GM12878 (cell line): Measurements from ENCODE around the gene TOGARAM1. TPM values are rescaled to one million over a fixed set of nuclear protein-coding genes. Genes with fewer than 3 reads are reported as not detected.

ENCODE experiments used
- ATAC-seq: fragments of 200-7000 bp; cut with Tn5 transposase; 3 replicates; pipeline ENCODE4 v1.9.1; 2020; ENCODE audit warnings: mild to moderate bottlenecking, moderate library complexity
- BruUV-seq: library from RNA; stranded (reverse); fragments of 400-500 nt; replicated peaks from 2 replicates; lab custom pipeline; 2021; lab: Mats Ljungman, UMichigan
- CTCF ChIA-PET: fragments of 300-600 bp; sonication (Branson Sonifier 250); formaldehyde crosslinking; extraction: SDS; loops from one replicate; lab custom pipeline; 2021; ENCODE audit warnings: inconsistent platforms; lab: Yijun Ruan, JAX
- POLR2A ChIA-PET: fragments of 350-600 bp; formaldehyde crosslinking; extraction: SDS; loops from one replicate; lab custom pipeline; 2021; ENCODE audit warnings: inconsistent platforms; lab: Charles Lee
- RAD21 ChIA-PET: fragments of 300-600 bp; sonication (Branson Sonifier 250); formaldehyde crosslinking; loops from one replicate; lab custom pipeline; 2023; ENCODE audit warnings: antibody characterized with exemption; ENCODE audit not compliant: unreplicated experiment; lab: Charles Lee
- SMC1A ChIA-PET: fragments of 300-600 bp; sonication (Branson Sonifier 250); formaldehyde crosslinking; loops from one replicate; lab custom pipeline; 2023; ENCODE audit not compliant: unreplicated experiment, uncharacterized antibody; lab: Charles Lee
- DNase-seq: peaks from one replicate; pipeline ENCODE4 v3.0.0-alpha.2; 2011; ENCODE audit warnings: low read depth, low spot score
- FAIRE-seq: peaks from 3 replicates; lab custom pipeline; 2011; peaks lifted over from hg19 to GRCh38; lab: Jason Lieb, UNC
- H2AFZ ChIP-seq: 2 replicates; pipeline ENCODE4 v1.6.0; 2011; ENCODE audit warnings: low read depth, low read length, control low read depth; ENCODE audit not compliant: control insufficient read depth
- H3K27ac ChIP-seq: 2 replicates; pipeline ENCODE4 v1.5.1; 2011; ENCODE audit warnings: control low read depth; ENCODE audit not compliant: control insufficient read depth, insufficient read depth
- H3K27me3 ChIP-seq, 2 experiments: replicated peaks in 1 of 2; 2 replicates each; pipeline versions ENCODE4 v1.6.0 to v1.6.1; 2011; ENCODE audit warnings: low read length in 1 of 2; ENCODE audit not compliant: control insufficient read depth in 2 of 2, insufficient read depth in 2 of 2
- H3K36me3 ChIP-seq, 2 experiments: 2 replicates each; pipeline ENCODE4 v1.5.1; 2011; ENCODE audit warnings: low read length in 1 of 2; ENCODE audit not compliant: control insufficient read depth in 2 of 2, insufficient read depth in 2 of 2
- H3K4me1 ChIP-seq: 2 replicates; pipeline ENCODE4 v1.6.1; 2011; ENCODE audit warnings: mild to moderate bottlenecking, low read length, moderate library complexity, mixed read lengths; ENCODE audit not compliant: control insufficient read depth, insufficient read depth
- H3K4me2 ChIP-seq: 2 replicates; pipeline ENCODE4 v1.6.0; 2011; ENCODE audit warnings: control low read depth; ENCODE audit not compliant: control insufficient read depth, insufficient read depth
- H3K4me3 ChIP-seq: fragments of 200-600 bp; sonication (generic); 2 replicates; pipeline ENCODE4 v1.5.1; 2016
- H3K79me2 ChIP-seq: 2 replicates; pipeline ENCODE4 v1.6.0; 2011; ENCODE audit warnings: low read length; ENCODE audit not compliant: control insufficient read depth, insufficient read depth
- H3K9ac ChIP-seq: 2 replicates; pipeline ENCODE4 v1.8.0; 2011; ENCODE audit warnings: low read length, control low read depth, mixed read lengths; ENCODE audit not compliant: control insufficient read depth, insufficient read depth
- H3K9me3 ChIP-seq: replicated peaks from 3 replicates; pipeline ENCODE4 v1.5.1; 2011; ENCODE audit warnings: mild to moderate bottlenecking, low read length; ENCODE audit not compliant: control insufficient read depth, insufficient read depth
- H4K20me1 ChIP-seq: 2 replicates; pipeline ENCODE4 v1.6.0; 2011; ENCODE audit not compliant: control insufficient read depth, insufficient read depth
- ATF2 ChIP-seq: IDR thresholded peaks from 2 replicates; pipeline ENCODE4 v1.6.1; 2012; ENCODE audit warnings: low read length, inconsistent platforms
- BACH1 ChIP-seq: fragments of 450-650 bp; IDR thresholded peaks from 2 replicates; pipeline ENCODE4 v1.6.1; 2017; ENCODE audit warnings: mild to moderate bottlenecking, borderline replicate concordance
- BCL11A ChIP-seq: IDR thresholded peaks from 2 replicates; pipeline ENCODE4 v1.6.1; 2011; ENCODE audit warnings: low read depth, low read length
- CBX5 ChIP-seq: sonication (generic); IDR thresholded peaks from 2 replicates; pipeline ENCODE4 v1.6.1; 2016; ENCODE audit warnings: low read depth, moderate library complexity, mild to moderate bottlenecking, inconsistent platforms
- CEBPB ChIP-seq, 2 experiments: fragments of 150-350 bp in 1 of 2; IDR thresholded peaks; 2 replicates each; pipeline ENCODE4 v1.6.1; 2012 to 2014; ENCODE audit warnings: low read depth in 2 of 2, low read length in 2 of 2, borderline replicate concordance in 1 of 2, inconsistent platforms in 1 of 2
- CUX1 ChIP-seq: IDR thresholded peaks from 2 replicates; pipeline ENCODE4 v1.6.1; 2012; ENCODE audit warnings: improper control_type of control experiment, low read depth, low read length; ENCODE audit not compliant: insufficient replicate concordance
- EP300 ChIP-seq, 2 experiments: fragments of 150-350 bp in 1 of 2; IDR thresholded peaks; 2 replicates each; pipeline ENCODE4 v1.6.1; 2011 to 2012; ENCODE audit warnings: low read depth in 2 of 2, low read length in 2 of 2, borderline replicate concordance in 1 of 2, improper control_type of control experiment in 1 of 2, inconsistent platforms in 1 of 2; ENCODE audit not compliant: control insufficient read depth in 1 of 2
- MAX ChIP-seq: IDR thresholded peaks from 2 replicates; pipeline ENCODE4 v1.6.1; 2012; ENCODE audit warnings: low read depth, low read length, improper control_type of control experiment
- MEF2A ChIP-seq: IDR thresholded peaks from 2 replicates; pipeline ENCODE4 v1.6.1; 2011; ENCODE audit warnings: low read depth, mild to moderate bottlenecking, low read length, moderate library complexity; ENCODE audit not compliant: insufficient read depth
- NFYB ChIP-seq: IDR thresholded peaks from 2 replicates; pipeline ENCODE4 v1.6.1; 2011; ENCODE audit warnings: low read depth, mild to moderate bottlenecking, low read length, improper control_type of control experiment, moderate library complexity; ENCODE audit not compliant: insufficient read depth
- PML ChIP-seq: IDR thresholded peaks from 2 replicates; pipeline ENCODE4 v1.6.1; 2012; ENCODE audit warnings: low read length, inconsistent platforms
- RBBP5 ChIP-seq: fragments of 200-600 bp; sonication (generic); conservative IDR thresholded peaks from 2 replicates; pipeline ENCODE4 v1.6.1; 2016
- RCOR1 ChIP-seq: conservative IDR thresholded peaks from 2 replicates; pipeline ENCODE4 v1.6.1; 2012; ENCODE audit warnings: low read depth, low read length, improper control_type of control experiment
- TAF1 ChIP-seq: IDR thresholded peaks from 2 replicates; pipeline ENCODE4 v1.6.1; 2011; ENCODE audit warnings: mild to moderate bottlenecking, low read depth, low read length, borderline replicate concordance
- ZNF24 ChIP-seq: fragments of 450-650 bp; IDR thresholded peaks from 2 replicates; pipeline ENCODE4 v1.6.1; 2017; ENCODE audit warnings: antibody characterized with exemption, mild to moderate bottlenecking
- WGBS: methylation state at CpG from one replicate; pipeline ENCODE4 v1.1.6; 2016; ENCODE audit warnings: low lambda C conversion rate; ENCODE audit not compliant: insufficient replicate concordance, insufficient coverage; ENCODE audit errors: missing lambda C conversion rate; 5-methylcytosine and 5-hydroxymethylcytosine counted together
- in situ Hi-C: fragments of 300-500 bp; cut with MboI; formaldehyde crosslinking; loops from 9 replicates; pipeline ENCODE4 v1.14.3; 2018; ENCODE audit warnings: mixed read lengths
- intact Hi-C: fragments of 100-400 bp; cut with micrococcal nuclease; formaldehyde crosslinking; loops from one replicate; pipeline ENCODE4 v1.14.2; 2022; ENCODE audit not compliant: unreplicated experiment
- polyA plus RNA-seq, 11 experiments: library from polyadenylated mRNA; depleted of rRNA in 4 of 11; unstranded in 6 of 11; stranded (reverse) in 5 of 11; fragments of >200 nt; fragmentation: Nextera tagmentation in 4 of 11; fragmentation: Illumina TruSeq in 1 of 11; extraction: Ambion mirVana in 4 of 11; extraction: Trizol in 1 of 11; gene quantifications; 1 replicate in 1 of 11; 2 replicates in 10 of 11; pipeline versions ENCODE4 v1.2.1 to v1.2.3, GENCODE V29; 2011 to 2016; ENCODE audit warnings: inconsistent platforms in 2 of 11, missing spikeins in 2 of 11, low read depth in 1 of 11
- total RNA-seq, 4 experiments: library from RNA; depleted of rRNA in 3 of 4; stranded (reverse); fragments of >200 nt in 3 of 4; fragmentation: Illumina TruSeq in 1 of 4; extraction: Trizol in 1 of 4; gene quantifications; 2 replicates each; pipeline versions ENCODE4 v1.2.1 to v1.2.3, GENCODE V29; 2013 to 2021
- TF ChIP-seq, protein P1 (sequence below): IDR thresholded peaks from 2 replicates; pipeline ENCODE4 v1.6.1; 2011; ENCODE audit warnings: low read depth, low read length, improper control_type of control experiment, borderline replicate concordance

The TOGARAM1 gene
- total and polyA plus RNA-seq, 10 of the 15 experiments (the other 5 are each of a cell fraction or from before 2014, with no cell fraction given): 2.1 to 14.4 (median 7.2) TPM

- TF ChIP-seq TAF1: no peak
- TF ChIP-seq MEF2A: no peak
- TF ChIP-seq BCL11A: no peak
- no peak for TF ChIP-seq RBBP5
- TF ChIP-seq CEBPB (IDR thresholded peaks at IDR 0.05; ENCODE audit: borderline replicate concordance in 1 of 2, low read depth in 2 of 2, low read length in 2 of 2): no peak
- no peak for TF ChIP-seq RCOR1
- TF ChIP-seq PML: no peak
Measured at GRCh38 chr14:45065956-45066355, 104.0 kb downstream of the TOGARAM1 start (continued).

- SMC1A ChIA-PET: interaction anchor here (0.9 to 2.2 kb wide), 3 partner anchors 9 to 104 kb away, joined by 3 to 4 read pairs (median 3); no protein-coding TSS in a partner anchor
- 97% methylated on average over 3 of the region's 3 CpGs for WGBS
- no TSS peak for BruUV-seq
- no peak overlapping the region for H3K4me2 ChIP-seq
- TF ChIP-seq CBX5 (no peak), MAX (no peak), EP300 (IDR thresholded peaks at IDR 0.05; ENCODE audit: borderline replicate concordance in 1 of 2, control insufficient read depth in 1 of 2, low read depth in 2 of 2, low read length in 2 of 2) (no peak), BACH1 (no peak), CUX1 (no peak), ZNF24 (no peak), ATF2 (no peak), NFYB (no peak)
- TF ChIP-seq, protein P1, sequence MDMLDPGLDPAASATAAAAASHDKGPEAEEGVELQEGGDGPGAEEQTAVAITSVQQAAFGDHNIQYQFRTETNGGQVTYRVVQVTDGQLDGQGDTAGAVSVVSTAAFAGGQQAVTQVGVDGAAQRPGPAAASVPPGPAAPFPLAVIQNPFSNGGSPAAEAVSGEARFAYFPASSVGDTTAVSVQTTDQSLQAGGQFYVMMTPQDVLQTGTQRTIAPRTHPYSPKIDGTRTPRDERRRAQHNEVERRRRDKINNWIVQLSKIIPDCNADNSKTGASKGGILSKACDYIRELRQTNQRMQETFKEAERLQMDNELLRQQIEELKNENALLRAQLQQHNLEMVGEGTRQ: no peak
- no peak overlapping the region for H3K9ac ChIP-seq
- H4K20me1 ChIP-seq: no peaks in the 10 kb centered on the region
- in situ Hi-C loops: no loop called here
- no peaks in the 10 kb centered on the region for H3K9me3 ChIP-seq
- intact Hi-C loops: no loop called here
- DNase-seq (no peak), ATAC-seq (no peak), FAIRE-seq (no peak)
- CTCF ChIA-PET: no interaction called here
- POLR2A ChIA-PET: interaction anchor here (0.6 kb wide), 3 partner anchors 9 to 58 kb away, joined by 5 to 6 read pairs (median 5); no protein-coding TSS in a partner anchor
- no peak overlapping the region for H3K27ac ChIP-seq
- no peaks in the 10 kb centered on the region; a peak in 2 of 4 replicates for H3K36me3 ChIP-seq
- H3K27me3 ChIP-seq: no peaks in the 10 kb centered on the region
- no peak overlapping the region for H2AFZ ChIP-seq
- H3K4me3 ChIP-seq: no peak overlapping the region
- RAD21 ChIA-PET: no interaction called here
- no peaks in the 10 kb centered on the region for H3K79me2 ChIP-seq
- H3K4me1 ChIP-seq: no peaks in the 10 kb centered on the region
Measured at GRCh38 chr14:45066667-45067066, 104.7 kb downstream of the TOGARAM1 start.
